Endodermal cell (in vitro differentiated cells): ENCODE data around the gene FGF3. TPM values are rescaled to one million over a fixed set of nuclear protein-coding genes. Genes with fewer than 3 reads are reported as not detected.
A peak's percentile ranks its signal among the peaks of the same experiment; 100 is the strongest.

ENCODE experiments used
- DNase-seq: peaks from one replicate; pipeline ENCODE4 v3.0.0-alpha.2; 2017
- H3K27ac ChIP-seq: 2 replicates; pipeline ENCODE4 v1.5.1; 2013; ENCODE audit warnings: mild to moderate bottlenecking, low read depth, low read length, moderate library complexity
- H3K27me3 ChIP-seq: 2 replicates; pipeline ENCODE4 v1.6.1; 2013; ENCODE audit warnings: mild to moderate bottlenecking, low read length, moderate library complexity; ENCODE audit not compliant: insufficient read depth, control insufficient read depth, poor library complexity, severe bottlenecking
- H3K36me3 ChIP-seq: 2 replicates; pipeline ENCODE4 v1.7.0; 2013; ENCODE audit warnings: mild to moderate bottlenecking, low read length, moderate library complexity; ENCODE audit not compliant: control insufficient read depth, insufficient read depth
- H3K4me1 ChIP-seq: one replicate; pipeline ENCODE4 v1.7.0; 2013; ENCODE audit warnings: low read length; ENCODE audit not compliant: control insufficient read depth, insufficient read depth
- H3K4me3 ChIP-seq: 2 replicates; pipeline ENCODE4 v1.5.1; 2013; ENCODE audit warnings: mild to moderate bottlenecking, low read length, moderate library complexity
- H3K9ac ChIP-seq: 2 replicates; pipeline ENCODE4 v1.6.1; 2013; ENCODE audit warnings: mild to moderate bottlenecking, low read length, moderate library complexity; ENCODE audit not compliant: poor library complexity, severe bottlenecking; ENCODE audit errors: extremely low read depth
- H3K9me3 ChIP-seq: 2 replicates; pipeline ENCODE4 v1.6.1; 2013; ENCODE audit warnings: mild to moderate bottlenecking, low read length, moderate library complexity; ENCODE audit not compliant: control insufficient read depth
- H3K27ac Mint-ChIP-seq: 2 replicates; pipeline ENCODE4 v1.8.0; 2020; ENCODE audit warnings: mixed read lengths
- H3K27me3 Mint-ChIP-seq: 2 replicates; pipeline ENCODE4 v1.8.0; 2021; ENCODE audit warnings: mild to moderate bottlenecking, mixed read lengths; ENCODE audit not compliant: insufficient read depth
- H3K36me3 Mint-ChIP-seq: 2 replicates; pipeline ENCODE4 v1.8.0; 2020; ENCODE audit warnings: low read depth, mixed read lengths
- H3K4me1 Mint-ChIP-seq: 2 replicates; pipeline ENCODE4 v1.8.0; 2020; ENCODE audit warnings: mixed read lengths
- H3K4me3 Mint-ChIP-seq: 2 replicates; pipeline ENCODE4 v1.8.0; 2020; ENCODE audit warnings: mild to moderate bottlenecking, moderate library complexity, mixed read lengths
- H3K9me3 Mint-ChIP-seq: 2 replicates; pipeline ENCODE4 v1.8.0; 2020; ENCODE audit warnings: mild to moderate bottlenecking, mixed read lengths
- CTCF ChIP-seq: fragments of 200-600 bp; sonication (generic); conservative IDR thresholded peaks from 2 replicates; pipeline ENCODE4 v1.5.0; 2021; ENCODE audit warnings: antibody characterized with exemption, mild to moderate bottlenecking
- WGBS, 2 experiments: methylation state at CpG; one replicate each; pipeline versions ENCODE4 v1.1.5 to v1.1.7; 2013; ENCODE audit warnings: missing lambda C conversion rate in 2 of 2, mixed read lengths in 1 of 2; ENCODE audit not compliant: insufficient coverage in 1 of 2, insufficient read length in 1 of 2; 5-methylcytosine and 5-hydroxymethylcytosine counted together
- total RNA-seq, 2 donors: library from RNA; stranded (reverse); fragmentation: NEBNext Ultra II Directional in 1 of 2; extraction: Animal tissue kit (Norgen Biotek cat#: 25700) in 1 of 2; gene quantifications; 2 replicates in 1 of 2; 3 replicates in 1 of 2; pipeline ENCODE4 v1.2.1, GENCODE V29; 2021

The FGF3 gene
- total RNA-seq, 2 donors from 2014 or later: not detected

DNA sequence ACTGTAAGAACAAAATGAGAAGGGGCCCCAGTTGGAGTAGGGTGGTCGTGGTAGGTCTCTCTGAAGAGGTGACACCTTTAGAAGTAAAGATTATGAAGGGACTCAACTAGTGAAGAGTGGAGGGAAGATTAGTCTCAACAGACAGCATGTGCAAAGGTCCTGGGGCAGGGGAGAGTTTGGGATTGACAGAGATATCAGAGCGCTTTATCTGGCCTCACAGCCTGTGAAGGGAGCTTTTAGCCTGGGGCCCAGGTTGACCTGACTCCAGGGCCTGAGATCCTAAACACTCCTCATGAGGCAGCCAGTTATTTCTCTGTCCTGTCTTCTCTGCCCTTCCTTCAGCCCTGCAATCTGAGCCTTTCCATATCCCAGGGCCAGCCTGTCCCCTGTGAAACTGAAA is 16.2 kb downstream of the FGF3 start:
- H3K4me3 ChIP-seq: no peak overlapping the region
- DNase-seq: no peak
- no peak for TF ChIP-seq CTCF
- H3K27me3 Mint-ChIP-seq: peaks cover 7% of the 10 kb centered on the region
- H3K4me1 Mint-ChIP-seq: no peaks in the 10 kb centered on the region
- H3K9ac ChIP-seq: no peak overlapping the region
- peaks cover 2% of the 10 kb centered on the region for H3K9me3 Mint-ChIP-seq
- H3K9me3 ChIP-seq: no peaks in the 10 kb centered on the region
- H3K4me1 ChIP-seq: no peaks in the 10 kb centered on the region
- 75 to 92% methylated on average over 2 of the region's 2 CpGs for WGBS, 2 experiments
- no peak overlapping the region for H3K27ac Mint-ChIP-seq
- H3K36me3 ChIP-seq: no peaks in the 10 kb centered on the region
- no peaks in the 10 kb centered on the region for H3K27me3 ChIP-seq
- H3K36me3 Mint-ChIP-seq: no peaks in the 10 kb centered on the region
- H3K27ac ChIP-seq: no peak overlapping the region
- no peak overlapping the region for H3K4me3 Mint-ChIP-seq

GRCh38 chr11:69802590-69802989 is 16.6 kb downstream of the FGF3 start:
- H3K27ac Mint-ChIP-seq: no peak overlapping the region
- Histone ChIP-seq H3K9ac (no peak overlapping the region), H3K4me1 (no peaks in the 10 kb centered on the region), H3K4me3 (no peak overlapping the region), H3K27ac (no peak overlapping the region), H3K36me3 (no peaks in the 10 kb centered on the region), H3K9me3 (no peaks in the 10 kb centered on the region), H3K27me3 (no peaks in the 10 kb centered on the region)
- peaks cover 2% of the 10 kb centered on the region for H3K9me3 Mint-ChIP-seq
- no peak for DNase-seq
- H3K27me3 Mint-ChIP-seq: peaks cover 6% of the 10 kb centered on the region
- no peak overlapping the region for H3K4me3 Mint-ChIP-seq
- WGBS, 2 experiments: 78 to 83% methylated on average over 1 of the region's 1 CpG
- H3K36me3 Mint-ChIP-seq: no peaks in the 10 kb centered on the region
- TF ChIP-seq CTCF: no peak
- no peaks in the 10 kb centered on the region for H3K4me1 Mint-ChIP-seq

DNA sequence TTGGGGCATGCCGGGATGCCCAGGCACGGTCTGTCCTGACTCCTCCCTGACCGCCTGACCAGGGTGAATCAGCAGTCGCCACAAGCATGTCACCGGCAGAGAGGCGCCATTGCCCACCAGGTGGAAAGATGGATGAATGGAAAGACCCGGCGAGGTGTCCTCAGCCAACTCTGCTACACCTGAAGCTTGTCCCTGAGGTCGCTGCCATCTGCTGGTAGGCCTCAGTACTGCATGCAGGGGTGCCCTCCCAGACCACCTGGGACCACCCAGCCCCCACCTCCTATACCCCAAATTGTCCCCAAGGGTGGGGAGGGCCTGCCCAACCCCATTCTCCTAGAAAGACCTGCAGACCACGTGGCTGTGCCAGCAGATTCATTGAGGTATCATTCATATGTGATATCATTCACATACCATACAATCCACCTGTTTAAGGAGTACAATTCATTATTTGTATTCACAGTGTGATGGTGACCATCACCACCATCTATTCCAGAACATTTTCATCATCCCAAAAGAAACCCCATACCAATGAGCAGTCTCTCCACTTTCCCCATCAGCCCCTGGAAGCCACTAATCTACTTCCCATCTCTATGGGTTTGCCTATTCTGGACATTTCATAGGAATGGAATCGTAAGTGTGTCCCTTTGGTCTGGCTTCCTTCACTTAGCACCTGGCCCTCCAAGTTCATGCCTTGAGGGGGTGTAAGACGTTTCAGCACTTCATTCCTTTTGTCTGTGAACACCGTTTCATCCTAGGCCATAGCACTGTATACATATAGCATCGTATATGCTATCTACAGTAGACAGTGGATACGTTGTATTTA is 17.5 kb downstream of the FGF3 start:
- Mint-ChIP-seq H3K36me3 (no peaks in the 10 kb centered on the region), H3K9me3 (peaks cover 2% of the 10 kb centered on the region), H3K4me3 (no peak overlapping the region), H3K27ac (peak overlapping the region; percentile 64), H3K4me1 (no peaks in the 10 kb centered on the region), H3K27me3 (peaks cover 6% of the 10 kb centered on the region)
- peak; percentile 95 for DNase-seq
- H3K4me3 ChIP-seq: no peak overlapping the region
- no peaks in the 10 kb centered on the region for H3K4me1 ChIP-seq
- no peak overlapping the region for H3K9ac ChIP-seq
- H3K27ac ChIP-seq: no peak overlapping the region
- peak; percentile 98 for TF ChIP-seq CTCF
- no peaks in the 10 kb centered on the region for H3K9me3 ChIP-seq
- 55 to 64% methylated on average over 7 to 15 of the region's 15 CpGs for WGBS, 2 experiments
- no peaks in the 10 kb centered on the region for H3K27me3 ChIP-seq
- no peaks in the 10 kb centered on the region for H3K36me3 ChIP-seq
